GM23338 (cell line): ENCODE data around the gene ZNF689. TPM values are rescaled to one million over a fixed set of nuclear protein-coding genes. Genes with fewer than 3 reads are reported as not detected.

Experiments used
- ATAC-seq: fragments of 200-7000 bp; cut with Tn5 transposase; 3 replicates; pipeline ENCODE4 v1.9.1; 2020
- DNase-seq: peaks from one replicate; pipeline ENCODE4 v3.0.0-alpha.2; 2015; ENCODE audit warnings: low spot score
- H2AFZ ChIP-seq: fragments of 200-600 bp; sonication (generic); 2 replicates; pipeline ENCODE4 v1.8.0; 2016; ENCODE audit warnings: antibody characterized with exemption, mild to moderate bottlenecking, moderate library complexity
- H3F3A ChIP-seq: fragments of 200-600 bp; sonication (generic); replicated peaks from 2 replicates; pipeline ENCODE4 v1.8.0; 2017; ENCODE audit warnings: antibody characterized with exemption, mixed run types, low read depth
- H3K27ac ChIP-seq: fragments of 200-600 bp; sonication (generic); 2 replicates; pipeline ENCODE4 v1.6.1; 2016; ENCODE audit warnings: low read depth
- H3K27me3 ChIP-seq: fragments of 200-600 bp; sonication (generic); 2 replicates; pipeline ENCODE4 v1.8.0; 2016; ENCODE audit warnings: mild to moderate bottlenecking, mixed run types, moderate library complexity; ENCODE audit not compliant: insufficient read depth
- H3K36me3 ChIP-seq: fragments of 200-600 bp; sonication (generic); 2 replicates; pipeline ENCODE4 v1.8.0; 2016; ENCODE audit warnings: mild to moderate bottlenecking; ENCODE audit not compliant: insufficient read depth
- H3K4me1 ChIP-seq: fragments of 200-600 bp; sonication (generic); 2 replicates; pipeline ENCODE4 v1.8.0; 2016; ENCODE audit warnings: mild to moderate bottlenecking, moderate library complexity; ENCODE audit not compliant: insufficient read depth
- H3K4me2 ChIP-seq: fragments of 200-600 bp; sonication (generic); 2 replicates; pipeline ENCODE4 v1.7.1; 2017; ENCODE audit warnings: mixed run types
- H3K4me3 ChIP-seq: fragments of 200-600 bp; sonication (generic); 2 replicates; pipeline ENCODE4 v1.6.1; 2016; ENCODE audit warnings: mixed run types
- H3K79me2 ChIP-seq: fragments of 200-600 bp; sonication (generic); replicated peaks from 2 replicates; pipeline ENCODE4 v1.8.0; 2017; ENCODE audit warnings: mild to moderate bottlenecking; ENCODE audit not compliant: insufficient read depth
- H3K9me2 ChIP-seq: fragments of 200-600 bp; sonication (generic); 2 replicates; pipeline ENCODE4 v1.8.0; 2017; ENCODE audit not compliant: insufficient read depth
- H4K20me1 ChIP-seq: fragments of 200-600 bp; sonication (generic); replicated peaks from 2 replicates; pipeline ENCODE4 v1.8.0; 2017; ENCODE audit warnings: mild to moderate bottlenecking; ENCODE audit not compliant: insufficient read depth
- H3K27ac Mint-ChIP-seq: 2 replicates; pipeline ENCODE4 v1.8.0; 2020; ENCODE audit warnings: inconsistent platforms, mild to moderate bottlenecking, moderate library complexity, mixed read lengths
- H3K27me3 Mint-ChIP-seq: 3 replicates; pipeline ENCODE4 v1.8.0; 2022; ENCODE audit warnings: low read depth, mild to moderate bottlenecking, moderate library complexity, mixed read lengths, inconsistent platforms; ENCODE audit not compliant: insufficient read depth, poor library complexity
- H3K36me3 Mint-ChIP-seq: 3 replicates; pipeline ENCODE4 v1.8.0; 2021; ENCODE audit warnings: low read depth, mild to moderate bottlenecking, inconsistent platforms, moderate library complexity, mixed read lengths
- H3K4me1 Mint-ChIP-seq: 3 replicates; pipeline ENCODE4 v1.8.0; 2020; ENCODE audit warnings: mild to moderate bottlenecking, inconsistent platforms, mixed read lengths
- H3K4me3 Mint-ChIP-seq: 3 replicates; pipeline ENCODE4 v1.8.0; 2021; ENCODE audit warnings: moderate library complexity, mild to moderate bottlenecking, inconsistent platforms, mixed read lengths
- H3K9me3 Mint-ChIP-seq: 3 replicates; pipeline ENCODE4 v1.8.0; 2020; ENCODE audit warnings: moderate library complexity, mild to moderate bottlenecking, inconsistent platforms, mixed read lengths
- CREB1 ChIP-seq: fragments of 250-450 bp; sonication (Bioruptor Pico); IDR thresholded peaks from 2 replicates; pipeline ENCODE4 v1.5.0; 2020; ENCODE audit warnings: low read depth, mild to moderate bottlenecking, moderate library complexity
- CTCF ChIP-seq, 2 experiments: fragments of 200-600 bp in 1 of 2; sonication (generic) in 1 of 2; conservative IDR thresholded peaks; 2 replicates each; pipeline versions ENCODE4 v1.5.1 to v1.6.1; 2016 to 2017; ENCODE audit warnings: antibody characterized with exemption in 2 of 2, low read depth in 2 of 2, mild to moderate bottlenecking in 2 of 2, moderate library complexity in 1 of 2
- ETS1 ChIP-seq: IDR thresholded peaks from 2 replicates; pipeline ENCODE4 v1.6.1; 2016; ENCODE audit warnings: antibody characterized with exemption
- EZH2 ChIP-seq: fragments of 200-600 bp; sonication (generic); IDR thresholded peaks from one replicate; pipeline ENCODE4 v1.8.0; 2017; ENCODE audit warnings: antibody characterized with exemption, mild to moderate bottlenecking, low read depth; ENCODE audit not compliant: unreplicated experiment
- JUNB ChIP-seq: IDR thresholded peaks from one replicate; pipeline ENCODE4 v1.6.1; 2016; ENCODE audit warnings: antibody characterized with exemption; ENCODE audit not compliant: unreplicated experiment
- NANOG ChIP-seq: IDR thresholded peaks from 2 replicates; pipeline ENCODE4 v1.6.1; 2016; ENCODE audit warnings: antibody characterized with exemption, borderline replicate concordance
- POLR2AphosphoS5 ChIP-seq: IDR thresholded peaks from 2 replicates; pipeline ENCODE4 v1.6.1; 2016; ENCODE audit warnings: antibody characterized with exemption, low read depth
- REST ChIP-seq: IDR thresholded peaks from one replicate; pipeline ENCODE4 v1.6.1; 2018; ENCODE audit warnings: antibody characterized with exemption; ENCODE audit not compliant: unreplicated experiment
- STAT1 ChIP-seq: IDR thresholded peaks from one replicate; pipeline ENCODE4 v1.6.1; 2016; ENCODE audit warnings: antibody characterized with exemption; ENCODE audit not compliant: unreplicated experiment
- ZNF114 ChIP-seq: fragments of 250-450 bp; sonication (Bioruptor Pico); IDR thresholded peaks from 2 replicates; pipeline ENCODE4 v1.5.0; 2020; ENCODE audit warnings: mild to moderate bottlenecking, moderate library complexity
- ZNF331 ChIP-seq: fragments of 250-450 bp; sonication (Bioruptor Pico); IDR thresholded peaks from 2 replicates; pipeline ENCODE4 v1.5.0; 2020; ENCODE audit warnings: low read depth, mild to moderate bottlenecking, moderate library complexity
- polyA plus RNA-seq: library from polyadenylated mRNA; unstranded; fragments of >200 nt; fragmentation: Nextera tagmentation; extraction: Ambion mirVana; gene quantifications from 2 replicates; pipeline ENCODE4 v1.2.1, GENCODE V29; 2016
- total RNA-seq: library from RNA; depleted of rRNA; stranded (reverse); fragments of >200 nt; shearing (Covaris generic); gene quantifications from 2 replicates; pipeline ENCODE4 v1.2.3, GENCODE V29; 2014

ZNF689 gene
- total and polyA plus RNA-seq, 2 experiments from 2014 or later: 5.3 to 16.7 TPM

GRCh38 chr16:30645727-30646126, 35.5 kb upstream of the ZNF689 start (continued):
- TF ChIP-seq CREB1 (CRISPR knock-in tag) (no peak), NANOG (no peak), POLR2AphosphoS5 (no peak), REST (no peak), ZNF331 (CRISPR knock-in tag) (no peak), JUNB (no peak), CTCF (conservative IDR thresholded peaks at IDR 0.05; ENCODE audit: low read depth in 2 of 2) (no peak), STAT1 (no peak), ZNF114 (CRISPR knock-in tag) (no peak), EZH2 (no peak), ETS1 (no peak)

- Histone ChIP-seq H3K36me3 (no peaks in the 10 kb centered on the region), H3K27me3 (peaks cover 6% of the 10 kb centered on the region; the same call in 1 of the 2 replicates), H3K27ac (no peak overlapping the region), H3K79me2 (no peaks in the 10 kb centered on the region), H3K4me2 (no peak overlapping the region), H4K20me1 (no peaks in the 10 kb centered on the region), H3K4me3 (no peak overlapping the region), H3F3A (no peaks in the 10 kb centered on the region), H2AFZ (no peak overlapping the region), H3K9me2 (no peaks in the 10 kb centered on the region), H3K4me1 (no peaks in the 10 kb centered on the region)
- DNase-seq (no peak), ATAC-seq (no peak)
- no peak overlapping the region for H3K4me3 Mint-ChIP-seq
- no peak for TF ChIP-seq JUNB
- no peak for TF ChIP-seq REST
- TF ChIP-seq NANOG: no peak
- TF ChIP-seq STAT1: no peak
- H3K4me1 Mint-ChIP-seq: no peaks in the 10 kb centered on the region; the same call in 2 of the 3 replicates
- H3K27ac Mint-ChIP-seq: no peak overlapping the region
- H3K9me3 Mint-ChIP-seq: no peaks in the 10 kb centered on the region
- no peaks in the 10 kb centered on the region for H3K36me3 Mint-ChIP-seq
- peaks cover 12% of the 10 kb centered on the region for H3K27me3 Mint-ChIP-seq
Measured at GRCh38 chr16:30644334-30644830, 34.2 kb upstream of the ZNF689 start.
